Neural progenitor cell (in vitro differentiated cells): Measurements from ENCODE around the gene ARHGAP35. TPM values are rescaled to one million over a fixed set of nuclear protein-coding genes. Genes with fewer than 3 reads are reported as not detected.
"Not testable (repeated sequence)": the region's sequence is repeated elsewhere in the genome, so short reads cannot be mapped to it uniquely, and the experiment has no call there.

ENCODE experiments used
- DNase-seq: peaks from one replicate; pipeline ENCODE4 v3.0.0-alpha.2; 2016; ENCODE audit warnings: low spot score
- H2AFZ ChIP-seq: fragments of 200-600 bp; sonication (generic); replicated peaks from 2 replicates; pipeline ENCODE4 v1.6.1; 2016; ENCODE audit warnings: antibody characterized with exemption
- H3F3A ChIP-seq: fragments of 200-600 bp; sonication (generic); 2 replicates; pipeline ENCODE4 v1.6.1; 2016; ENCODE audit warnings: antibody characterized with exemption, low read depth
- H3K27ac ChIP-seq: fragments of 200-600 bp; sonication (generic); 2 replicates; pipeline ENCODE4 v1.5.1; 2016; ENCODE audit warnings: mild to moderate bottlenecking
- H3K27me3 ChIP-seq: fragments of 200-600 bp; sonication (generic); 2 replicates; pipeline ENCODE4 v1.6.1; 2016; ENCODE audit warnings: mild to moderate bottlenecking, moderate library complexity
- H3K36me3 ChIP-seq: fragments of 200-600 bp; sonication (generic); 2 replicates; pipeline ENCODE4 v1.5.1; 2016
- H3K4me1 ChIP-seq: fragments of 200-600 bp; sonication (generic); 2 replicates; pipeline ENCODE4 v1.6.1; 2016; ENCODE audit warnings: mixed run types
- H3K4me2 ChIP-seq: fragments of 200-600 bp; sonication (generic); 2 replicates; pipeline ENCODE4 v1.6.1; 2016
- H3K4me3 ChIP-seq: fragments of 200-600 bp; sonication (generic); 2 replicates; pipeline ENCODE4 v1.5.1; 2016
- H3K79me2 ChIP-seq: fragments of 200-600 bp; sonication (generic); 2 replicates; pipeline ENCODE4 v1.6.1; 2016; ENCODE audit warnings: low read depth
- H3K9ac ChIP-seq: fragments of 200-600 bp; sonication (generic); 2 replicates; pipeline ENCODE4 v1.6.1; 2016
- H3K9me3 ChIP-seq: fragments of 200-600 bp; sonication (generic); 2 replicates; pipeline ENCODE4 v1.5.1; 2016; ENCODE audit warnings: low read depth
- H4K20me1 ChIP-seq: fragments of 200-600 bp; sonication (generic); 2 replicates; pipeline ENCODE4 v1.6.1; 2016; ENCODE audit warnings: low read depth
- H3K27ac Mint-ChIP-seq: 3 replicates; pipeline ENCODE4 v1.8.0; 2021; ENCODE audit warnings: mixed read lengths
- H3K27me3 Mint-ChIP-seq: 2 replicates; pipeline ENCODE4 v1.8.0; 2022; ENCODE audit warnings: low read depth, mild to moderate bottlenecking, inconsistent platforms, moderate library complexity, mixed read lengths; ENCODE audit not compliant: insufficient read depth
- H3K36me3 Mint-ChIP-seq: 3 replicates; pipeline ENCODE4 v1.8.0; 2021; ENCODE audit warnings: mixed read lengths
- H3K4me1 Mint-ChIP-seq: 3 replicates; pipeline ENCODE4 v1.8.0; 2021; ENCODE audit warnings: mixed read lengths
- H3K4me3 Mint-ChIP-seq: 3 replicates; pipeline ENCODE4 v1.8.0; 2021; ENCODE audit warnings: mild to moderate bottlenecking, moderate library complexity, mixed read lengths
- H3K9me3 Mint-ChIP-seq: 3 replicates; pipeline ENCODE4 v1.8.0; 2020; ENCODE audit warnings: mixed read lengths
- EZH2 ChIP-seq: fragments of 200-600 bp; sonication (generic); IDR thresholded peaks from 2 replicates; pipeline ENCODE4 v1.6.1; 2017; ENCODE audit warnings: antibody characterized with exemption, mild to moderate bottlenecking, moderate library complexity
- EZH2phosphoT487 ChIP-seq: fragments of 200-600 bp; sonication (generic); IDR thresholded peaks from 2 replicates; pipeline ENCODE4 v1.6.1; 2017; ENCODE audit warnings: antibody characterized with exemption
- total RNA-seq: library from RNA; depleted of rRNA; stranded (reverse); fragments of >200 nt; gene quantifications from 2 replicates; pipeline ENCODE4 v1.2.3, GENCODE V29; 2015; ENCODE audit warnings: low replicate concordance
- TF ChIP-seq, protein P1 (sequence below): fragments of 200-600 bp; sonication (generic); IDR thresholded peaks from 2 replicates; pipeline ENCODE4 v1.5.1; 2017; ENCODE audit warnings: antibody characterized with exemption, mild to moderate bottlenecking

The ARHGAP35 gene
- total RNA-seq, 1 donor from 2014 or later: 38.4 TPM

DNA sequence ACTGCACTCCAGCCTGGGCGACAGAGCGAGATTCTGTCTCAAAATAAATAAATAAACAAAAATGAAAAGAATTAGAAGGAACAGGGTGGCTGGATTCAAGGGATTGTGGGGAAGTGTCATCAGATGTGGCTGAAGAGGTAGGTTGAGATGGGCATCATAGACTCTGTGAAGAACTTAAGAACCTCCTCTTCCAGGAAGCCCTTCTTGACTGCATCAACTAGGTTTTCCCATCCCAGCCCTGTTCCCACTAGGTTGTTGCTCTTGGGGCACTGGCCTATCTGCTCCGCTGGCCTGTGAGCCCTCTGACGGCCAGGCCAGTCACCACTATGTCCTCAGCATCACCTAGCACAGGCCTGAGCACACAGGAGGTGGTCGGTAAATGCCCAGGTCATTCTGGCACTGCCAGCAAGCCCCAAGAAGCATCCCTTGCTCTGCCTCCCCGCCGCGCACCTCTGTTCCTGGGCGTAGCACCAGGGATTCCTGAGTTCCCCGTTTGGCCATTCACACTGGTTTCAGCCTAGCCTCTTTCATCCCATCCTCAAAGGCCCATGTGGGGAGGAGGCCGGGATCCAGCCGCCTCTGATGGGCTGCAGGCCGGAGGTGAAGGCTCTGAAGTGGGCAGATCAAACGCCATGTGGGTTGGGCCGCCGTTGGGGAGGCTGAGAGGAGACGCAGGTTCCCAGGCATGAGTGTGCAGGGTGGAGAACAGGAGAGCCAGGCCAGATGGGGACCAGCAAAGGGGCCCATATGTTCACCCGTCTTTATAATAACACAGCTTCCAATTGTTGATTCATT is 44.8 kb upstream of the ARHGAP35 start:
- Histone ChIP-seq H4K20me1 (no peaks in the 10 kb centered on the region), H3K4me3 (no peak overlapping the region), H3K79me2 (no peaks in the 10 kb centered on the region), H3K36me3 (no peaks in the 10 kb centered on the region), H2AFZ (no peak overlapping the region), H3K9ac (no peak overlapping the region), H3K4me2 (no peak overlapping the region), H3F3A (no peaks in the 10 kb centered on the region), H3K4me1 (peaks cover 11% of the 10 kb centered on the region), H3K9me3 (no peaks in the 10 kb centered on the region), H3K27me3 (no peaks in the 10 kb centered on the region), H3K27ac (no peak overlapping the region)
- H3K9me3 Mint-ChIP-seq: no peaks in the 10 kb centered on the region
- no peak for DNase-seq
- no peak overlapping the region for H3K4me3 Mint-ChIP-seq
- H3K27ac Mint-ChIP-seq: no peak overlapping the region
- H3K4me1 Mint-ChIP-seq: peaks cover 25% of the 10 kb centered on the region
- no peak for TF ChIP-seq EZH2
- no peak for TF ChIP-seq EZH2phosphoT487
- TF ChIP-seq, protein P1, sequence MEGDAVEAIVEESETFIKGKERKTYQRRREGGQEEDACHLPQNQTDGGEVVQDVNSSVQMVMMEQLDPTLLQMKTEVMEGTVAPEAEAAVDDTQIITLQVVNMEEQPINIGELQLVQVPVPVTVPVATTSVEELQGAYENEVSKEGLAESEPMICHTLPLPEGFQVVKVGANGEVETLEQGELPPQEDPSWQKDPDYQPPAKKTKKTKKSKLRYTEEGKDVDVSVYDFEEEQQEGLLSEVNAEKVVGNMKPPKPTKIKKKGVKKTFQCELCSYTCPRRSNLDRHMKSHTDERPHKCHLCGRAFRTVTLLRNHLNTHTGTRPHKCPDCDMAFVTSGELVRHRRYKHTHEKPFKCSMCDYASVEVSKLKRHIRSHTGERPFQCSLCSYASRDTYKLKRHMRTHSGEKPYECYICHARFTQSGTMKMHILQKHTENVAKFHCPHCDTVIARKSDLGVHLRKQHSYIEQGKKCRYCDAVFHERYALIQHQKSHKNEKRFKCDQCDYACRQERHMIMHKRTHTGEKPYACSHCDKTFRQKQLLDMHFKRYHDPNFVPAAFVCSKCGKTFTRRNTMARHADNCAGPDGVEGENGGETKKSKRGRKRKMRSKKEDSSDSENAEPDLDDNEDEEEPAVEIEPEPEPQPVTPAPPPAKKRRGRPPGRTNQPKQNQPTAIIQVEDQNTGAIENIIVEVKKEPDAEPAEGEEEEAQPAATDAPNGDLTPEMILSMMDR: no peak
- H3K27me3 Mint-ChIP-seq: peaks cover 7% of the 10 kb centered on the region
- H3K36me3 Mint-ChIP-seq: no peaks in the 10 kb centered on the region

DNA sequence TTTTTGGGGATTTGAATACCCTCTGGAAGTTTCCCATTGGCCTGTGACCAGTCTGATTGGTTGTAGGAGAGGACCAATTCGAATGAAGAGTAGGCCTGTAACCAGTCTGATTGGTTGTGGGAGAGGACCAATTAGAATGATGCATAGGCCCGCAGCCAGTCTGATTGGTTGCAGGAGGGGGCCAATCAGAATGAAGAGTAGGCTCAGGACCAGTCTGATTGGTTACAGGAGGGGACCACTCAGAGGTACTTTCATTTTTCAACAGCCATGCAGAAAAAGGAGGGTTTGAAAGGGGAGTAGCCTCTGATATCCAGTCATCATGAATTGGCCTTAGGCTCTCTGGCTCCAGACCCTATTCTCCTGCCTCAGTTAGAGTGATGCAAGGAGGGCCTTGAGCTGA is 42.0 kb upstream of the ARHGAP35 start:
- Histone ChIP-seq H3K4me2 (no peak overlapping the region), H3K79me2 (no peaks in the 10 kb centered on the region), H3F3A (no peaks in the 10 kb centered on the region), H4K20me1 (no peaks in the 10 kb centered on the region), H3K27me3 (no peaks in the 10 kb centered on the region), H2AFZ (peak overlapping the region; percentile 34), H3K4me1 (peaks cover 13% of the 10 kb centered on the region), H3K4me3 (no peak overlapping the region), H3K9me3 (no peaks in the 10 kb centered on the region), H3K27ac (no peak overlapping the region), H3K36me3 (no peaks in the 10 kb centered on the region), H3K9ac (no peak overlapping the region)
- Mint-ChIP-seq H3K27me3 (peaks cover 6% of the 10 kb centered on the region), H3K4me1 (peaks cover 20% of the 10 kb centered on the region), H3K9me3 (peaks cover 2% of the 10 kb centered on the region), H3K27ac (no peak overlapping the region), H3K36me3 (no peaks in the 10 kb centered on the region), H3K4me3 (no peak overlapping the region)
- DNase-seq: no peak
- TF ChIP-seq EZH2: no peak
- TF ChIP-seq, protein P1: no peak
- TF ChIP-seq EZH2phosphoT487: no peak

DNA sequence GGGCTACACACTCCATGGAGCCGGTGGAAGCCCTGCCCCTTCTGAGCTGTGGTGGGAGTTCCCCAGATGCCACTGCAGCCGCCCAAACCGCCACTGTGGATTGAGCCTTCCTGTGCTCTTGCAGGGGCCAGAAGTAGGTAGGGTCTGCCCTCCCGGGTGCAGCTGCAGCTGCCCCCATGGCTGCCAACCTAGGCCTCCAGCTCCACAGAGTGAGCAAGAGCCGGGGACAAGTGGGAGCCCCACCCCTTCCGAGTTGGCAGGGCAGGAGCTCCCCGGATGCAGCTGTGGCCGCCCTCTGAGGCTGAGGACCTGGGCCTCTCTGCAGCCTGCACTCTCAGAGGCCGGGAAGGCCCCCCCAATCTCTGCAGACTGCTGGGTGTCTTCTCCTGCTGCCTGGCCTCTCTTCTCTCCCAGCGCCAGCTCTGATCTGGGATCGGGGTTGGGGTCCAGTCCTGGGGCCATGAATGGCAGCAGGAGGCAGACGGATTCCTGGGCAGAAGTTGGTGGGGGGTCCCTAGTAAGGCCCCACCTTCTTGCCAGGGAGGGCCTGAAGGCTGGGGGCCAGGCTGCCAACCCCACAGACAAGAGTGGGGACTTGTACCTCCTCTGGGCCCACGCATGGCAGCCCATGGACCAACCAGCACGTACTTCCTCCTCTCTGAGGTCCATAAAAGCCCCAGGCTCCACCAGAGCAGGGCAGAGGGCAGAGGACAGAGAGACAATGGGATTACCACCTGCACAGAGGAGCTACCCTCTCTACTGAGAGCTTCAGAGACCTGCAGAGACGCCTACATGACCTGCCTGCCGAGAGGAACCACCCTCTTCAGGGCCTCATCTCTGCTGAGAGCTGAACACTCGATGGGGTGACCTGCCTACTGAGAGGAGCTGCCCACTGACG is 39.0 kb upstream of the ARHGAP35 start:
- Histone ChIP-seq H2AFZ (peak overlapping the region; percentile 72), H3K27me3 (no peaks in the 10 kb centered on the region), H3K4me3 (no peak overlapping the region), H4K20me1 (no peaks in the 10 kb centered on the region), H3K9ac (no peak overlapping the region), H3K36me3 (no peaks in the 10 kb centered on the region), H3K9me3 (no peaks in the 10 kb centered on the region), H3K4me2 (peak overlapping the region; percentile 22), H3F3A (no peaks in the 10 kb centered on the region), H3K4me1 (peaks cover 10% of the 10 kb centered on the region), H3K79me2 (no peaks in the 10 kb centered on the region), H3K27ac (no peak overlapping the region)
- Mint-ChIP-seq H3K27me3 (peaks cover 2% of the 10 kb centered on the region), H3K4me1 (peaks cover 20% of the 10 kb centered on the region), H3K9me3 (peaks cover 6% of the 10 kb centered on the region), H3K4me3 (no peak overlapping the region), H3K36me3 (no peaks in the 10 kb centered on the region), H3K27ac (peak overlapping the region; percentile 63)
- TF ChIP-seq, protein P1: no peak
- TF ChIP-seq EZH2phosphoT487 (no peak), EZH2 (no peak)
- peak; percentile 16 for DNase-seq

DNA sequence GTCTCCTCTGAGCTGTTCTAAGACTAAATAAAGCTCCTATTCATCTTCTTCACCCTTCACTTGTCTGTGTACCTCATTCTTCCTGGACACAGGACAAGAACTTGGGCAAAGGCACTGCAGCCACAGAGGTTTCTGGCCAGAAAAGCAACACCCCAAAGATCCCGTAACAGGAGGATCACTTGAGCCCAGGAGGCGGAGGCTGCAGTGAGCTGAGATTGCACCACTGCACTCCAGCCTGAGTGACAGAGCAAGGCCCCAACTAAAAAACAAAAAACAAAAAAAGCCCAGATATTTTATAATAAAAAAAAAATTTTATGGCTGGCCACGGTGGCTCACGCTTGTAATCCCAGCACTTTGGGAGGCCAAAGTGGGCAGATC is 38.4 kb upstream of the ARHGAP35 start:
- H3K9ac ChIP-seq, H3F3A ChIP-seq, H3K27me3 Mint-ChIP-seq, H3K4me3 ChIP-seq, H3K36me3 ChIP-seq, H4K20me1 ChIP-seq, H3K9me3 ChIP-seq, H3K27me3 ChIP-seq, H3K36me3 Mint-ChIP-seq, H3K27ac ChIP-seq, H3K79me2 ChIP-seq, H3K4me3 Mint-ChIP-seq, H3K9me3 Mint-ChIP-seq, DNase-seq: not testable (repeated sequence)
- peak overlapping the region; percentile 22 for H3K4me2 ChIP-seq
- peak overlapping the region; percentile 72 for H2AFZ ChIP-seq
- Mint-ChIP-seq H3K4me1 (peaks cover 21% of the 10 kb centered on the region), H3K27ac (peak overlapping the region; percentile 63)
- peaks cover 10% of the 10 kb centered on the region for H3K4me1 ChIP-seq
